SJSA1 (cell line): ENCODE measurements around the gene TRIM65. TPM values are rescaled to one million over a fixed set of nuclear protein-coding genes. Genes with fewer than 3 reads are reported as not detected.

ENCODE experiments used
- DNase-seq, 2 experiments: peaks; one replicate each; pipeline ENCODE4 v3.0.0-alpha.2; 2015 to 2020; ENCODE audit warnings: low spot score in 2 of 2, low read depth in 1 of 2
- H3K27ac ChIP-seq: fragments of 250-450 bp; sonication (Bioruptor Pico); 2 replicates; pipeline ENCODE4 v1.5.1; 2020; ENCODE audit warnings: mild to moderate bottlenecking, moderate library complexity
- H3K27me3 ChIP-seq: fragments of 250-450 bp; sonication (Bioruptor Pico); replicated peaks from 2 replicates; pipeline ENCODE4 v1.5.1; 2020; ENCODE audit warnings: mild to moderate bottlenecking, moderate library complexity
- H3K36me3 ChIP-seq: fragments of 250-450 bp; sonication (Bioruptor Pico); 2 replicates; pipeline ENCODE4 v1.5.1; 2020; ENCODE audit warnings: mild to moderate bottlenecking
- H3K4me1 ChIP-seq: fragments of 250-450 bp; sonication (Bioruptor Pico); replicated peaks from 2 replicates; pipeline ENCODE4 v1.6.1; 2021; ENCODE audit warnings: mild to moderate bottlenecking
- H3K4me3 ChIP-seq: fragments of 250-450 bp; sonication (Bioruptor Pico); 2 replicates; pipeline ENCODE4 v1.5.1; 2020; ENCODE audit warnings: mild to moderate bottlenecking
- H3K9me3 ChIP-seq: fragments of 250-450 bp; sonication (Bioruptor Pico); replicated peaks from 2 replicates; pipeline ENCODE4 v1.5.1; 2020; ENCODE audit warnings: mild to moderate bottlenecking
- total RNA-seq: library from RNA; depleted of rRNA; stranded (reverse); fragments of >200 nt; shearing (Covaris generic); gene quantifications from 2 replicates; pipeline ENCODE4 v1.2.3, GENCODE V29; 2014

TRIM65 gene
- total RNA-seq, 1 experiment from 2014 or later: 17.6 TPM

GRCh38 chr17:75909812-75910274 is 13.1 kb upstream of the TRIM65 start:
- Histone ChIP-seq H3K4me3 (no peak overlapping the region), H3K27me3 (no peaks in the 10 kb centered on the region), H3K36me3 (peaks cover 8% of the 10 kb centered on the region), H3K4me1 (peaks cover 8% of the 10 kb centered on the region), H3K9me3 (no peaks in the 10 kb centered on the region), H3K27ac (no peak overlapping the region)
- DNase-seq: peak in 1 of 2 experiments; percentile 53

DNA sequence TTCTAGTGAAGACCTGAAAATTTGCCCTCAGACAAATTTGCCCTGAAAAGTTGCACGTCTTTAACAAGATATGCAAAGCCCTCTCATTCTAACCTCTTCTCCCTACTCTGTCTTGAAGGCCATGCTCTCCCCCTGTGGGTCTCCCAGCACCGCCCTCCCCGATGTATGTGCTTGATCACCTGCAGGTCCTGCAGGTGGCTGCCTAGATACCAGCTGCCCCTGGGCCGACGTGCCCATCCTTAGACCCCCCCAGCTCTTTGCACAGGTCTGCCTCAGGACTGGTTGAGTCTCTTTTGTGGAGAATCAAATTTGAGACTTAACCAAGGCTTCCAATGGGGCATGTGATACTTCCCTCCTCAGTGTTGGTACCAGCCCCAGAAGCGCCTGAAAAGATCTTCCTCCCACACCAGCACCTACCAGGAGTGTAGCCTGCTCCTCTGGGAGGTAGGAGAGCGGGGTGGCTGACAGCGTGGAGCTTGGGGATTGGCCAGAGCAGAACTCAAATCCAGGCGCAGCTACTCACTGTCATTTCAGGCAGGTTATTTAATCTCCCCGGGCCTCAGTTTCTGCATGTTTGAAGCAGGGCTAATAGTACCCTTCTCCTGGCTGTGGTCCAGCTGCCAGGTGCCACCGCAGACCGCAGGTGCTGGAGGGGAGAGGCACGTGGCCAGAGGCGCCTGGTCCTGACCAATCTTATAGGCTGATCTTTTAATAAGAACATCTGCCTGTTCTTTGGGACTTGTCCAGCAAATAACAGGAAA is 12.5 kb upstream of the TRIM65 start:
- no peaks in the 10 kb centered on the region for H3K9me3 ChIP-seq
- H3K4me3 ChIP-seq: no peak overlapping the region
- no peak for DNase-seq
- H3K27ac ChIP-seq: no peak overlapping the region
- peaks cover 8% of the 10 kb centered on the region for H3K4me1 ChIP-seq
- H3K36me3 ChIP-seq: peaks cover 11% of the 10 kb centered on the region
- no peaks in the 10 kb centered on the region for H3K27me3 ChIP-seq

DNA sequence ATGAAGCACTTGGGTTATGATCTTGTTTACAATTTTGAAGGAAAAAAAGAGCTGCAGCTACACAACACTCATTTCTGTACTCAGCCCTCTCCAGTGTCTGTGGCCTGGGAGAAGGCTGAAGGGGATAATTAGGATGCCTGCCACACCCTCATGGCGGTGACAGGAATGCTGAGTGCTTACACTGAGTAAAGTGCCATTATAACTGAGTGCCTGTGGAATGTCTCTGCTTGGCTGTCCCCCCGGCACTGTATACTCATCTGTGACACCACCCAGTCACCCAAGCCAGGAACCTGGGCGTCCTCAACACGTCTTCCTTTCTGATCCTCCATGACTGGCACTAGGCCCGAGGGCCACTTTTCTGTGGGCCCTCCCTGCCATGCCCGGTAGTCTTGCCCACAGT is 11.4 kb upstream of the TRIM65 start:
- H3K9me3 ChIP-seq: no peaks in the 10 kb centered on the region
- H3K4me3 ChIP-seq: no peak overlapping the region
- H3K27me3 ChIP-seq: no peaks in the 10 kb centered on the region
- peaks cover 12% of the 10 kb centered on the region for H3K36me3 ChIP-seq
- H3K27ac ChIP-seq: no peak overlapping the region
- H3K4me1 ChIP-seq: peaks cover 14% of the 10 kb centered on the region
- DNase-seq: peak in 1 of 2 experiments; percentile 55

DNA sequence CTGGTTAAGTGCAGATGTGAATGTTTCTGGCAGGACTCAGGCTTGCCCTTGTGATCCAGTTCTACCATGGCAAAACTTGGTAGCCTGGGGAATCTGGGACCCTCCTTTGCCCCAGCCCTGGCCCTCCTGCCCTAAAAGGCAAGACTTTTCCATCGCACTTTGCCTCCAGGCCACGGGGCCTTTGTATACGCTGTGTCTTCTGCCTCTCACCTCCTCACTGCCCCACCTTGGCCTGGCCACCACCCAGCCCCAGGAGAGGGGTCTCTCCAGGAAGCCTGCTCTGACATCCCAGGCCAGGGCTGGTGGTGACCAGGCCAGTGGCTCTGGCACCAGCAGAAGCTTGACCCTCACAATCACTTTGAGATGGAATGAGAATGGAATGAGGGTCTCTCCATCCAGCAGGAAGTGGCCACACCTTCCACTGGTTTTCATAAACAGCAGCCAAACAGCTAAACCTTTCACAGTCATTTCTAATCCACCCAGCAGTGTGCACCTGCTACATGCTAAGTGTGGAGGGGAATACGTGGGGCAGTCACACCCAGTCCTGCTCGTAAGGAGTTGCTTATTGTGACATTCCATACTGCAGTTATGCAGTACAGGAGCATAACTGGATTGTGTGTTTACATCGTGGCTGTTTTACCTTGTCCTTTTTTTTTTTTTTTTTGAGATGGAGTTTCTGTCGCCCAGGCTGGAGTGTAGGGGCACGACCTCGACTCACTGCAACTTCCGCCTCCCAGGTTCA is 9.6 kb upstream of the TRIM65 start:
- Histone ChIP-seq H3K4me1 (peaks cover 14% of the 10 kb centered on the region), H3K27me3 (no peaks in the 10 kb centered on the region), H3K36me3 (peaks cover 26% of the 10 kb centered on the region), H3K9me3 (no peaks in the 10 kb centered on the region), H3K27ac (no peak overlapping the region), H3K4me3 (no peak overlapping the region)
- DNase-seq: no peak

GRCh38 chr17:75904749-75905521 is 8.2 kb upstream of the TRIM65 start, which contains the start of gene MRPL38:
Gene MRPL38 (minus strand): TSS chr17:75904884. CDS start chr17:75904875, 9 bp downstream.
- Histone ChIP-seq H3K27me3 (no peaks in the 10 kb centered on the region), H3K4me3 (peak within 1 kb of the TSS; percentile 65), H3K27ac (peak within 1 kb of the TSS; percentile 22), H3K9me3 (no peaks in the 10 kb centered on the region), H3K4me1 (peaks cover 14% of the 10 kb centered on the region), H3K36me3 (peaks cover 37% of the 10 kb centered on the region)
- peak; percentile 98 to 99 for DNase-seq

GRCh38 chr17:75902406-75902805 is 5.7 kb upstream of the TRIM65 start:
- peaks cover 63% of the 10 kb centered on the region for H3K36me3 ChIP-seq
- H3K4me3 ChIP-seq: no peak overlapping the region
- DNase-seq: no peak
- no peaks in the 10 kb centered on the region for H3K27me3 ChIP-seq
- no peaks in the 10 kb centered on the region for H3K9me3 ChIP-seq
- peaks cover 6% of the 10 kb centered on the region for H3K4me1 ChIP-seq
- no peak overlapping the region for H3K27ac ChIP-seq

GRCh38 chr17:75901727-75902126 is 5.0 kb upstream of the TRIM65 start:
- no peak for DNase-seq
- Histone ChIP-seq H3K4me1 (peaks cover 12% of the 10 kb centered on the region), H3K36me3 (peaks cover 69% of the 10 kb centered on the region), H3K4me3 (no peak overlapping the region), H3K27me3 (no peaks in the 10 kb centered on the region), H3K9me3 (no peaks in the 10 kb centered on the region), H3K27ac (no peak overlapping the region)

GRCh38 chr17:75900691-75901533 is 4.2 kb upstream of the TRIM65 start:
- DNase-seq: no peak
- Histone ChIP-seq H3K27me3 (no peaks in the 10 kb centered on the region), H3K36me3 (peaks cover 76% of the 10 kb centered on the region), H3K4me3 (no peak overlapping the region), H3K9me3 (0 out of 2 replicates have a peak, but pooled peaks cover 3% of the 10 kb centered on the region), H3K4me1 (peaks cover 20% of the 10 kb centered on the region), H3K27ac (no peak overlapping the region)

GRCh38 chr17:75899767-75900468 is 3.2 kb upstream of the TRIM65 start:
- no peaks in the 10 kb centered on the region for H3K27me3 ChIP-seq
- peaks cover 76% of the 10 kb centered on the region for H3K36me3 ChIP-seq
- DNase-seq: no peak

GRCh38 chr17:75899353-75899752 is 2.6 kb upstream of the TRIM65 start:
- DNase-seq: no peak
- H3K9me3 ChIP-seq: 0 out of 2 replicates have a peak, but pooled peaks cover 3% of the 10 kb centered on the region
- H3K27ac ChIP-seq: no peak overlapping the region
- H3K4me3 ChIP-seq: no peak overlapping the region
- no peaks in the 10 kb centered on the region for H3K27me3 ChIP-seq
- peaks cover 29% of the 10 kb centered on the region for H3K4me1 ChIP-seq
- H3K36me3 ChIP-seq: peaks cover 75% of the 10 kb centered on the region

More at GRCh38 chr17:75899767-75900468, 3.2 kb upstream of the TRIM65 start:
- Histone ChIP-seq H3K9me3 (0 out of 2 replicates have a peak, but pooled peaks cover 3% of the 10 kb centered on the region), H3K4me1 (peaks cover 29% of the 10 kb centered on the region), H3K27ac (no peak overlapping the region), H3K4me3 (no peak overlapping the region)

- H3K27me3 ChIP-seq: no peaks in the 10 kb centered on the region
- 0 out of 2 replicates have a peak, but pooled peaks cover 3% of the 10 kb centered on the region for H3K9me3 ChIP-seq
- H3K4me3 ChIP-seq: no peak overlapping the region
- H3K4me1 ChIP-seq: peaks cover 25% of the 10 kb centered on the region
- no peak overlapping the region for H3K27ac ChIP-seq
- DNase-seq: no peak
- peaks cover 72% of the 10 kb centered on the region for H3K36me3 ChIP-seq
Observed at GRCh38 chr17:75898791-75899190, 2.0 kb upstream of the TRIM65 start.

DNA sequence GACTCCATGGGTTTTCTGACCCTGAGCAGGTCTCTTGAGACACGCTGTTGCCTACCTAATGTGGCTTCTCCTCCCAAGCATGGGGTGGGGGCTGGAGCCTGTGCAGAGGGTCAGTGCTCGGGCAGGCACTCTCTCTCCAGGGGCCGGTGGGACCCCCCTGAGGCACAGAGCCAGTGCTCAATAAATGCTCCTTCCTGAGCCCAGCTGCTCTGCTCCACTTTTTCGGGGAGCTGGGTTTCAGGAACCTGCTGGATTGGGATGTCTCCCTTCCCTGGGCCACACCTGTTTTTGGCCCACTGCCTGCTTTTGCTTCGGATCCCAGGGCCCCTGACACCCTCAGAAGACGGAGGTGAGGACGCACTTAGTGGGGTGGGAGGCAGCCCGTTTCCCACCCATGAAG is 1.3 kb upstream of the TRIM65 start:
- Histone ChIP-seq H3K4me1 (peaks cover 23% of the 10 kb centered on the region), H3K27ac (no peak overlapping the region), H3K36me3 (peaks cover 68% of the 10 kb centered on the region), H3K4me3 (no peak overlapping the region), H3K27me3 (no peaks in the 10 kb centered on the region), H3K9me3 (0 out of 2 replicates have a peak, but pooled peaks cover 3% of the 10 kb centered on the region)
- no peak for DNase-seq
